IPS-NIHi7 (cell line): ENCODE measurements around the gene ADAMTS17.

Source experiments
- DNase-seq: peaks from one replicate; pipeline ENCODE4 v3.0.0; 2012; ENCODE audit warnings: mixed read lengths; ENCODE audit errors: extremely low spot score

Gene ADAMTS17

GRCh38 chr15:100201376-100202280 is 140.1 kb downstream of the ADAMTS17 start:
- DNase-seq, result no peak

GRCh38 chr15:100200287-100200880 is 141.4 kb downstream of the ADAMTS17 start:
- no peak for DNase-seq

- no peak for DNase-seq
Measured at GRCh38 chr15:100199711-100200286, 142.0 kb downstream of the ADAMTS17 start.

GRCh38 chr15:100198442-100198841 is 143.3 kb downstream of the ADAMTS17 start:
- no peak for DNase-seq

- DNase-seq, result no peak
Measured at GRCh38 chr15:100196326-100197058, 145.3 kb downstream of the ADAMTS17 start.

- DNase-seq, result no peak
Measured at GRCh38 chr15:100194996-100195395, 146.8 kb downstream of the ADAMTS17 start.

- DNase-seq, result no peak
Measured at GRCh38 chr15:100193277-100193860, 148.4 kb downstream of the ADAMTS17 start.

GRCh38 chr15:100192097-100193080 is 149.4 kb downstream of the ADAMTS17 start:
- peak; percentile 31 for DNase-seq

GRCh38 chr15:100191161-100191560 is 150.6 kb downstream of the ADAMTS17 start:
- DNase-seq, result peak; percentile 28

- DNase-seq, result no peak
Measured at GRCh38 chr15:100190675-100191074, 151.1 kb downstream of the ADAMTS17 start.

GRCh38 chr15:100189849-100190248 is 151.9 kb downstream of the ADAMTS17 start:
- DNase-seq, result no peak

- no peak for DNase-seq
Measured at GRCh38 chr15:100189319-100189718, 152.5 kb downstream of the ADAMTS17 start.

- no peak for DNase-seq
Measured at GRCh38 chr15:100187677-100188076, 154.1 kb downstream of the ADAMTS17 start.

- DNase-seq, result no peak
Measured at GRCh38 chr15:100186960-100187359, 154.8 kb downstream of the ADAMTS17 start.

- DNase-seq, result no peak
Measured at GRCh38 chr15:100186366-100186765, 155.4 kb downstream of the ADAMTS17 start.

GRCh38 chr15:100183921-100184495 is 157.8 kb downstream of the ADAMTS17 start:
- DNase-seq, result no peak

GRCh38 chr15:100180921-100181320 is 160.9 kb downstream of the ADAMTS17 start:
- DNase-seq, result no peak

GRCh38 chr15:100175406-100176114 is 166.2 kb downstream of the ADAMTS17 start:
- no peak for DNase-seq

- no peak for DNase-seq
Measured at GRCh38 chr15:100174904-100175275, 166.9 kb downstream of the ADAMTS17 start.
